ENCODE results near the gene RAB43. TPM values are rescaled to one million over a fixed set of nuclear protein-coding genes. Genes with fewer than 3 reads are reported as not detected.
"Not testable (repeated sequence)": the region's sequence is repeated elsewhere in the genome, so short reads cannot be mapped to it uniquely, and the experiment has no call there.

RAB43 gene
- 1 to 10 TPM; 5.1 to 8.4 (median 6.7) TPM for polyA plus RNA-seq (ENCODE audit: insufficient read length in 3 of 3)
- long read RNA-seq, donor 1, full-length matches to known transcripts = 5 of 5 reads
- long read RNA-seq, donor 1, partial matches to known transcripts = 0 of 5 reads
- long read RNA-seq, donor 1, other reads (novel, unspliced or antisense) = 0 of 5 reads
- long read RNA-seq, donor 2, full-length matches to known transcripts = 13 of 13 reads
- long read RNA-seq, donor 2, partial matches to known transcripts = 0 of 13 reads
- long read RNA-seq, donor 2, other reads (novel, unspliced or antisense) = 0 of 13 reads
- long read RNA-seq, donor 3, full-length matches to known transcripts = 1 of 1 reads
- long read RNA-seq, donor 3, partial matches to known transcripts = 0 of 1 reads
- long read RNA-seq, donor 3, other reads (novel, unspliced or antisense) = 0 of 1 reads
- long read RNA-seq, donor 4, full-length matches to known transcripts = 5 of 5 reads
- long read RNA-seq, donor 4, partial matches to known transcripts = 0 of 5 reads
- long read RNA-seq, donor 4, other reads (novel, unspliced or antisense) = 0 of 5 reads
- long read RNA-seq, donor 5, full-length matches to known transcripts = 2 of 2 reads
- long read RNA-seq, donor 5, partial matches to known transcripts = 0 of 2 reads
- long read RNA-seq, donor 5, other reads (novel, unspliced or antisense) = 0 of 2 reads
- long read RNA-seq, donor 6, full-length matches to known transcripts = 8 of 8 reads
- long read RNA-seq, donor 6, partial matches to known transcripts = 0 of 8 reads
- long read RNA-seq, donor 6, other reads (novel, unspliced or antisense) = 0 of 8 reads
- long read RNA-seq, donor 7, full-length matches to known transcripts = 9 of 9 reads
- long read RNA-seq, donor 7, partial matches to known transcripts = 0 of 9 reads
- long read RNA-seq, donor 7, other reads (novel, unspliced or antisense) = 0 of 9 reads
- long read RNA-seq, donor 8, full-length matches to known transcripts = 4 of 4 reads
- long read RNA-seq, donor 8, partial matches to known transcripts = 0 of 4 reads
- long read RNA-seq, donor 8, other reads (novel, unspliced or antisense) = 0 of 4 reads
- long read RNA-seq, donor 9, full-length matches to known transcripts = 8 of 8 reads
- long read RNA-seq, donor 9, partial matches to known transcripts = 0 of 8 reads
- long read RNA-seq, donor 9, other reads (novel, unspliced or antisense) = 0 of 8 reads
- long read RNA-seq, donor 10, full-length matches to known transcripts = 9 of 9 reads
- long read RNA-seq, donor 10, partial matches to known transcripts = 0 of 9 reads
- long read RNA-seq, donor 10, other reads (novel, unspliced or antisense) = 0 of 9 reads
- long read RNA-seq, donor 11, full-length matches to known transcripts = 7 of 7 reads
- long read RNA-seq, donor 11, partial matches to known transcripts = 0 of 7 reads
- long read RNA-seq, donor 11, other reads (novel, unspliced or antisense) = 0 of 7 reads
- long read RNA-seq, donor 12, full-length matches to known transcripts = 17 of 17 reads
- long read RNA-seq, donor 12, partial matches to known transcripts = 0 of 17 reads
- long read RNA-seq, donor 12, other reads (novel, unspliced or antisense) = 0 of 17 reads
- long read RNA-seq, donor 13, full-length matches to known transcripts = 4 of 4 reads
- long read RNA-seq, donor 13, partial matches to known transcripts = 0 of 4 reads
- long read RNA-seq, donor 13, other reads (novel, unspliced or antisense) = 0 of 4 reads
- long read RNA-seq, donor 14 = 0 reads
- long read RNA-seq, donor 15, full-length matches to known transcripts = 10 of 10 reads
- long read RNA-seq, donor 15, partial matches to known transcripts = 0 of 10 reads
- long read RNA-seq, donor 15, other reads (novel, unspliced or antisense) = 0 of 10 reads
- long read RNA-seq, donor 16, full-length matches to known transcripts = 13 of 13 reads
- long read RNA-seq, donor 16, partial matches to known transcripts = 0 of 13 reads
- long read RNA-seq, donor 16, other reads (novel, unspliced or antisense) = 0 of 13 reads

DNA sequence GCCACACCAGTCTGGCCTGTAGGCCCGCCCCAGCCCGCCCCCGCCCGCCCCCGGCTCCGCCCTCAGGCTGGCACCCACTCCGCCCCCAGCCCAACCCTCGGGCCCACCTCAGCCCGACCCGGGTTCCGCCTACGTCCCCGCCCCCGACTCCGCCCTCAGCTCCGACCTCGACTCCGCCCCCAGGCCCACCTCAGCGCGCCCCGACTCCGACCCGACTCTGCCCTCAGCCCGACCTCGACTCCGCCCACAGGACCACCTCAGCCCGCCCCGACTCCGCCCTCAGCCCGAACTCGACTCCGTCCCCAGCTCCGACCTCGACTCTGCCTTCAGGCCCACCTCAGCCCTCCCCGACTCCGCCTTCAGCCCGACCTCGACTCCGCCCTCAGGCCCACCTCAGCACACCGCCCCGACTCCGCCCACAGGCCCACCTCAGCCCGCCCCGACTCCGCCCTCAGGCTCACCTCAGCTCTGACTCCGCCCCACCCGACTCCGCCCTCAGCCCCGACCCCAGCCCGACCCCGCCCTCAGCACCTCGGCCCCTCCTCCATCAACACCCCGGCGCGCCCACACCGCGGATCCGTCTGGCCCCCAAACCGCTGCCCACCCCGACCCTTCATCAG is at the start of gene RAB43:
Gene RAB43 (minus strand): TSS at position 13 of the 620 bp plus-strand sequence. CDS start 315 bp downstream, outside the sequence.
- DNase-seq = peak; percentile 93

GRCh38 chr3:129166579-129167332 is 45.2 kb upstream of the RAB43 start:
- no peak for DNase-seq

DNA sequence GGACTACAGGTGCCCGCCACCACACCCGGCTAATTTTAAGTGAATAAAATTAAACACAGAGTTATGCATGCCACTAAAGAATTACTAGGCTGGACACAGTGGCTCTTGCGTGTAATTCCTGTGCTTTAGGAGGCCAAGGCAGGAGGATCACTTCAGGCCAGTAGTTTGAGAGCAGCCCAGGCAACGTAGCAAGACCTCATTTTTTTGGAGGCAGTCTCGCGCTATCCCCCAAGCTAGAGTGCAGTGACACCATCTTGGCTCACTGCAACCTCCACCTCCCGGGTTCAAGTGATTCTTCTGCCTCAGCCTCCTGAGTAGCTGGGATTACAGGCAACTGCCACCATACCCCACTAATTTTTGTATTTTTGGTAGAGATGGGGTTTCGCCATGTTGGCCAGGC is 44.0 kb upstream of the RAB43 start:
- not testable (repeated sequence) for DNase-seq

DNA sequence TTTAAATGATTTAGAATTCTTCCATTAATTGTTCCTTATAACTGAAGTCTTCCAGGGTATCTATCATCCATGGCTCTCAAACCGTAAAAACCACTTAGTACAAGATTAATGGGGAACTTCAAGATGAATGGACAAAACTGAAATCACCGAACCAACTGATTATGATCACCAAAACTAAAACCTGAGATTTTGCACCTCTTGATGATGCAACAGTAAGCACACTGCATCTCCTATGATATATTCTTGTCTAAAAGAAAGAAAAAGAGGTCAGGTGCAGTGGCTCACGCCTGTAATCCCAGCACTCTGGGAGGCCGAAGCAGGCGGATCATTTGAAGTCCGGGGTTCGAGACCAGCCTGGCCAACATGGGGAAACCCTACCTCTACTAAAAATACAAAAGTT is 42.9 kb upstream of the RAB43 start:
- no peak for DNase-seq

- no peak for DNase-seq
Measured at GRCh38 chr3:129162729-129163579, 41.4 kb upstream of the RAB43 start.

- no peak for DNase-seq
Measured at GRCh38 chr3:129161860-129162271, 40.3 kb upstream of the RAB43 start.

- DNase-seq = peak; percentile 96
Measured at GRCh38 chr3:129160891-129161859, 39.6 kb upstream of the RAB43 start, which contains the start of gene ISY1. Gene ISY1, minus strand, starts transcription at chr3:129161063. Its CDS starts 88 bp downstream, at chr3:129160975.

DNA sequence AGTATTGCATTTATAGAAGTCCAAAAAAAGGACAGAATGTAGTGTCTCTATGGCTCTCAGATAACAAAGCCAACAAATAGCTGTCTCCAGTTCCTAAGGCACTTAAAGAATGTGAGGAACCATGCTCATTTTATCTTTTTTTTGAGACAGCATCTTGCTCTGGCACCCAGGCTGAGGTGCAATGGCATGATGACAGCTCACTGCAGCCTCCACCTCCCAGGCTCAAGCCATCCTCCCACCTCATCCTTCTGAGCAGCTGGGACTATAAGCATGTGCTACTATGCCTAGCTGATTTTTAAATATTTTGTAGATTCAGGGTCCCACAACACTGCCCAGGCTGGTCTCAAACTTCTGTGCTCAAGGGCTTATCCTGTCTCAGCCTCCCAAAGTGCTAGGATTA is 23.2 kb upstream of the RAB43 start:
- no peak for DNase-seq

GRCh38 chr3:129141011-129141410 is 19.4 kb upstream of the RAB43 start:
- DNase-seq = not testable (repeated sequence)

DNA sequence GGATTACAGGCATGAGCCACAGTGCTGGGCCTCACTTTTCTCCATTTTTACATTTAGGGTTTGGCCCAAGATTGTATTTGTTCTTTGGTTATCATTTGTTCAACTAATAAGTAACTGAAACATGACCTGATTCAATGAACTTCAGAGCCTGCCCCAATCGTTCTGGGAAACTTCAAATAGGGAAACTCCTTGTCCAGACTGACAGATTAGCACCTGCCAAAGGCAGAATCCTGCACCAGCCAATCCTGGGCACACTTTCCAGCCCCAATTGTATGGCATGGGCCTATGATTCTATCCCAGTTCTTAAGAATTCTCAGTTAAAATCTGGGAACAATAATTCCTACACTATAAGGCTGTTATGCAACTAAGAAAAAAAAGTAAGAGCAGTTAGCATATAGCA is 18.3 kb upstream of the RAB43 start:
- DNase-seq = no peak

GRCh38 chr3:129136275-129136674 is 14.7 kb upstream of the RAB43 start:
- not testable (repeated sequence) for DNase-seq

GRCh38 chr3:129132097-129132866 is 10.7 kb upstream of the RAB43 start:
- no peak for DNase-seq

DNA sequence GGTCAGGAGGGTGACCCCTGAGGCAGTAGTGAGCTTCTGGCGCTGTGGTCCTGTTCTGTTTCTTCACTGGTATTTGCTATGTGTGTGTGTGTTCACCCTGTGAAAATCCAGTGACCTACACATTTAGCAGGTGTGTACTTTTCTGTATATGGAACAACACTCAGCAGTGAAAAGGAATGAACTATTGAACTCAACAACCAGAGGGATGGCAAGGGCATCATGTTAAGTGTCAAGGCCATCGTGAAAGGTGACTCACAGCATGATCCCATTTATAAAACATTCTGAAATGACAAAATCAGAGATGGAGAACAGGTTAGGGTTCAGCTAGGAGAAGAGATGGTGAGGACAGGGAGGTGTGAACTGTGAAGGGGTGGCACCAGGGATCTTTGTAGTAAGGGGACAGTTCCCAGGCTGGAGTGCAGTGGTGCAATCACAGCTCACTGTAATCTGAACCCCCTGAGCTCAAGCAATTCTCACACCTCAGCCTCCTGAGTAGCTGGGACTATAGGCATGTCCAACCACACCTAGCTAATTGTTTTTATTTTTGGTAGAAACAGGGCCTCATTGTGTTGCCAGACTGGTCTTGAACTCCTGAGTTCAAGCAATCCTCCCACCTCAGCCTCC is 10.0 kb upstream of the RAB43 start:
- DNase-seq = no peak

DNA sequence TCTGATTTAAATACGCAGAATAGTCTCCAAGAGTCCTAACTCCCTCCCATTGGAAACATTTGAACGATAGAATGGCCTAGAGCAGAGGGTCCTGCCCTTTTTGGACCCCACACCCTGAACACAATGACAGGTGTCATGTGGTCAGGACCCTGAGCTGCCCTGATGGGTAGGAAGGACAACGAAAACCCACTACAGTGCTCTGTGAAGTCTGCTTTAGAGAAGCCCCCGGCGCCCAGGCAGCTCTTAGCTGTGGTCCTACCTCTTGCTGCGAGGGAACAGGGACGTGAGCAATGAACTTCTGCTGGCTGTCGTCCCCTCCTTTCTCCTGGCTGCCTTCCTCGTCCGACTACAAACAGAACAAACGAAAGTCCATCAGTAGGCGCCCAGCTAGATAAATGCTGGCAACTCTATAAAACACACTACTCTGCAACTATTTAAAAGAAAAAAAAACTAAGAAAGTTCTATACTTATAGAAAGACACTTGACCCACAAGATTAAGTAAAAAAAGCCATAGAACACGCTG is 8.7 kb upstream of the RAB43 start:
- no peak for DNase-seq
